NK-92 treated with Interleukin-12 subunit alpha and Interleukin-12 subunit beta, amount 100 ng/mL, for 24 hours (cell line): ENCODE measurements around the gene SUCNR1.
"Not testable (repeated sequence)": the region's sequence is repeated elsewhere in the genome, so short reads cannot be mapped to it uniquely, and the experiment has no call there.

ENCODE experiments used
- DNase-seq: peaks from one replicate; lab custom pipeline; 2025; lab: John Stamatoyannopoulos, UW

Gene SUCNR1

DNA sequence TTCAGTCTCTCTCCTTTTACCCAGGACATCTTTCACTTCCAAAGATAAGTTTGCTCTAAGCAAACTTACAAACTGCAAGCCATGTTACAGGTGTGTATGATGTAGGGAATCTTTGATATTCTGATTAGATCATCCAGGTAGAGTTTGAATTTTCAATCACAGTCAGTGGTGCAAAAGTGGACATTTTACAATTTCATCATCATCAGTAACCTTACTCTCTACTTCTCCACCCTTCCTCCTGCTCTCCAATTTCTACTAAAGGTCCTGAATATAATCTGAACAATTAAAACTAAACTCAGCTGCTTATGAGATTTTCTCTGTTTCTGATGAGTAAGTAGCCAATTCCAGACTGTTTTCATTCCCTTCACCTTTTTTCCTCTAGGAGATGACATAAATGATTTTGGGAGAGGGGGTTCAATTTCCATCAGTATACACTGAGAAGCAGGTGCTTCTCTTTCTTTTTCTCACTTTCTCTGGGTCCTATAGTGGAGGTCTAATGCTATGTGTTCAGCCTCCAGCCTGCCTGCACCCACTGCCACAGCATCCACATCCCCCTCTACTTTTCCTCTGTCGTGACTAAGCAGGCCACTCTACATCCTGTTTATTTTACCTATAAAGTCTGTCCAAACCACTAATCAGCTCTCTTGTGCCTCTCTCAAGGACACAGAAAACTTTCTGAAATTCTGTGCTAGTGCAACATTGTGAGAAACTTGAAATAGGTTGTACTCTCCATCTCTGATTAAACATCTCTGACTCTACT is 27.6 kb downstream of the SUCNR1 start:
- DNase-seq = no peak

DNA sequence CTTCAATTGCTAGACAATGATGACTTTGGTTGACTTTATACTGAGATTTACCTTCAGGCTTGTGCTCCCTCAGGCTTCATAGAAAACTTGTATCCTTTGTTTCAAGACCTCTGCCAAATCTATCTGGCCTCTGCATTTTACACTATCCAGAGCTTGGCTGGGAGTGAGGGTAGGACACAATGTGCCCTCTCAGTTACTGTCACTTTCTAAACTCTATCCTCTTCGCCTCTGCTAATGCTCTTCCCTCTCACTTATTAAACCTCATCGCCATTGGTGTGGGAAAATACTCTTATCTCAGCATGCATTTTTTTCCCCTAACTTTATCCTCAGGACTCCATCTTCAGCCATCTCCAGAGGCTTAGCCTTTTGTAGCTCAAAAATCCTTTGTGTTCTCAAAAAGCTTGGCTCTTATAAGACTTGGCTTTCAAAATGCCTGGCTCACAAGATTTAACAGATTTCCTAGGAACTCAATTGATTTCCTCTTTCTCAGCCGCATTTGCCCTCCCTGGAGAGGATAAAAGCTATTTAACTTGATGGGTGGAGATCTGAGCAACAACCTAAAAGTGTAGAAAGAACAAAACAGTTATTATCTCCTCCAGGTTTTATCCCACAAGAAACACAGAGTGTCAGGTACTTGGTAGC is 28.3 kb downstream of the SUCNR1 start:
- no peak for DNase-seq

- DNase-seq = no peak
Measured at GRCh38 chr3:151903501-151903991, 30.1 kb downstream of the SUCNR1 start.

GRCh38 chr3:151905647-151906046 is 32.2 kb downstream of the SUCNR1 start:
- no peak for DNase-seq

DNA sequence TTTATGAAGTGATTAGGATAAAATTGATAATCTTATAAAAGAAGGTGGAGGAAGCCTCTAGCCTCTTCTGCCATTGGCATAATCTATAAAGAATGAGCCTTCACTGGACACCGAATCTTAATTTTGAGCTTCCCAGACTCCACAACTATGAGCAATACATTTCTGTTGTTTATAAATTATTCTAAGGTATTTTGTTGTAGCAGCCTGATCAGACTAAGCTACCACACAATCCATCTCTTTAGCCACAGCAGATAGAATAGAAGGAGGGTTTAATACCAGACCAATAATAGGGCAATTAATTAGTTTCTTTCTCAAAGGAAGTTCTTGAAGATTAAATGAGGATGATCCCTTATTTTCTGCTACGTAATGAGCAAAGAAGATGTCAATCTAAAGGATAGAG is 33.3 kb downstream of the SUCNR1 start:
- DNase-seq = no peak

- no peak for DNase-seq
Measured at GRCh38 chr3:151908399-151908798, 35.0 kb downstream of the SUCNR1 start.

- no peak for DNase-seq
Measured at GRCh38 chr3:151909681-151910405, 36.4 kb downstream of the SUCNR1 start.

DNA sequence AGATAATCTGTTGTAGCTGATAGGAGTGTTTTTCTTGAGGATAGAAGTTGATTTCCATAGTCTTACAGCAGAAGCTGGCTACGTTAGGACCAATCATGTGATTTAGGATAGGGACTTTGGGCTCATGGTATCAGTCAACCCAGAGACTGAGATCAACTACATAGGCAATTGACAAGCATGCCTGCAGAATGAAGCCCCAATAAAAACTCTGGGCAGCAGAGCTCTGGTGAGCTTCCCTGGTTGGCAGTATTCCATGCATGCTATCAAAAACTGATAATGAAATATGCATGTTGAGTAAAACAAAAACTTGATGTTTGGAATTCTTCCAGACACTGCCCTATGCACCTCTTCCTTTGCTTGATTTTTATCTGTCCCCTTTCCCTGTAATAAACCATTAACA is 38.0 kb downstream of the SUCNR1 start:
- DNase-seq = no peak

DNA sequence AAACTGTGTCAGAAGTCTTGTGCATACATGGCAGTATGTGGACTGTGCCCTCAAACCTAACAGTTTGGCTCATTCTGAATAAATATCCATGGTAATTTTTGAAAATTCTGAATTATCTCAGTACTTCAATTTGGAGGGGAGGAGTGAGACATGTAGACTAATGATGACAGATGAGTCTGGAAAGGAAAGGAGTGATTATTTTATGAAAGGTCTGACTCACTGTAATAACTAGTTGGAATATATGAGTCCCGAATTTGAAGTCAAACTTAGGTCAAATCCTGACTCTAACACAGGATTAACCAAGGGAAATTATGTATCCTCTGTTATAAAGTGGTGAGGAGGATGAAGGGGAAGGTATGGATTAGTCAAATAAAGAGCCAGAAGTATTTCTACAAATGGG is 38.6 kb downstream of the SUCNR1 start:
- no peak for DNase-seq

DNA sequence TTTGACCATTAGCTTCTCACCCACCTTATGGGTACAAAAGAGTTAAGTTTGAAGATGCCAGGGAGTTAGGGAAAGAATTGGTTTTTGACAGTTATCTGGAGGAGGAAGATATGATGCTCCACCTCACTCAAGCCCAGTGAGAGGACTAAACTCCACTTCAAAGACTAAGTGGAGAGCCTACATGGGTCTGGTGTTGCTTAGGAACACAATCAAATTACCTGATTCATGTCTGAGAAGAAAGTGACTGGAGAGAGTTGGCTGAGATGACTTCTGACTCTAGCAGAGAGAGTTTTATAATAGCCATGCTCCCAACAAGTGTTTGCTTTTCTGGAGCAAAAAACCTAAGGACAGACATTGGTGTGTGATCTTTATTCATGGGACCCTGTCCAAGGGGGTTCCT is 43.3 kb downstream of the SUCNR1 start:
- DNase-seq = no peak

DNA sequence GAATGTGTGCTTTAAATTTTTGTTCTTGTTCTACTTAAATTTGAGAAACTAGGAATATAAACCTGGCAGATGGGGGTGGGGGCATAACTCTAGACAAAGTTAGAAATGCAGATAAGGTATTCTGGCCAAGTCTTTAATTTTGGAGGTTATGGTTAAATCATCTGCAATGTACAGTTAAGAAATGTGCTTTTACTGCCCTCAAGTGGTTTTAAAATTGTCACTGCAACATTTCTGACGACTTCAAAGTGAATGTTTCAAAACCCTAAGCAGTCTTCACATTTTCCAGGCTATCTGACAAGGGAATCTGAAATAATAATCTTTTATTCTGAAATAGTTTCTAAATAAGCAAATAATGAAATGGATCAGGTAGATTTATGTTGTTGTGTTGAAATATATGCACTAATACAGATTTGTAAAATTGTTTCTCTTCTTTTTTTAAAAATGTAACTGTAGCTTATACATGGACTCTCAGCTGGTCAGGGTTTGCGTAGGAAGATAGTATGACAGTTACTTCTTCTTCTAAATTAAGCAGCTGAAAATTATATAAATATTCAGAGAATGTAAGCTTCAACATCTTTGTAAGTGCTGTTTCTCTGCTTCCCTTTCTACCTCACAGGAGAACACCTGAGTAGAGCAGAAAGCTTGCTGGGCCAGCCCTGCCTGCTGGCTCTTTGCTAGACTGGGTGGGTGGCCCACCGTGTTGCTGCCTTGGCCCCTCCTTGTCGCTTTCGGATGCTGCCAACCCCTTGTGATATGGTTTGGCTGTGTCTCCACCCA is 45.0 kb downstream of the SUCNR1 start:
- no peak for DNase-seq

- no peak for DNase-seq
Measured at GRCh38 chr3:151919030-151919328, 45.5 kb downstream of the SUCNR1 start.

GRCh38 chr3:151919446-151919845 is 46.0 kb downstream of the SUCNR1 start:
- DNase-seq = no peak

DNA sequence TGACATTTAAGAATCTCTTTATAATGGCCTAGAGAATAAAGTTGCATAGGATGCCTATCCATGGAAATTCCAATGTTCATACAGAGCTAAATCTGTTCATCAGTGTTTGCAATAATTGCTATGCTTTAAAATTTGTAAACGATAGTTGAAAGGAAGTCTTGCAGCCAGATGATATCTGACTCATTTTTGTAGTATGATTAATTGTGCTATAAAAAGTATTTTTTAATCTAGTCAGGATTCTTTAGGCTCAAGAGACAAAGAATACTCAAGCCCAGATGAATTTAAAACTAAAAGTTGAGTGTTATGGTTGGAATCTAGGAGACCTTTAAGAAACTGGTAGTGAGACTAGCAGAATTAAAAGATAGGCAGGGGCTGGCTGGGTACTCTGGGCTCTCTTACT is 50.5 kb downstream of the SUCNR1 start:
- DNase-seq = no peak

- no peak for DNase-seq
Measured at GRCh38 chr3:151924753-151925152, 51.3 kb downstream of the SUCNR1 start.

- DNase-seq = peak; percentile 7
Measured at GRCh38 chr3:151925419-151925818, 52.0 kb downstream of the SUCNR1 start.

- DNase-seq = no peak
Measured at GRCh38 chr3:151925876-151926275, 52.4 kb downstream of the SUCNR1 start.

- DNase-seq = no peak
Measured at GRCh38 chr3:151926956-151927355, 53.5 kb downstream of the SUCNR1 start.

GRCh38 chr3:151927915-151928525 is 54.6 kb downstream of the SUCNR1 start:
- DNase-seq = not testable (repeated sequence)

- no peak for DNase-seq
Measured at GRCh38 chr3:151931171-151931570, 57.7 kb downstream of the SUCNR1 start.

GRCh38 chr3:151933234-151933853 is 59.9 kb downstream of the SUCNR1 start:
- DNase-seq = no peak
